HG03097 (cell line): Measurements from ENCODE around the gene GRK4.

Experiments
- ATAC-seq: cut with Tn5 transposase; IDR thresholded peaks from one replicate; pipeline ENCODE4 v1.9.1; 2021; ENCODE audit not compliant: unreplicated experiment, low FRiP score

Gene GRK4

GRCh38 chr4:2996415-2996814 is 33.0 kb downstream of the GRK4 start:
- no peak for ATAC-seq

GRCh38 chr4:3007724-3008123 is 44.4 kb downstream of the GRK4 start:
- no peak for ATAC-seq

- ATAC-seq = no peak
These were observed 46.1 kb downstream of the GRK4 start for GRCh38 chr4:3009422-3009821.

- ATAC-seq = no peak
These were observed 47.2 kb downstream of the GRK4 start for GRCh38 chr4:3010577-3010976.

GRCh38 chr4:3010998-3011397 is 47.6 kb downstream of the GRK4 start:
- ATAC-seq = no peak

GRCh38 chr4:3011456-3012220 is 48.3 kb downstream of the GRK4 start:
- no peak for ATAC-seq

- ATAC-seq = no peak
These were observed 50.0 kb downstream of the GRK4 start for GRCh38 chr4:3013323-3013722.

- no peak for ATAC-seq
These were observed 50.5 kb downstream of the GRK4 start for GRCh38 chr4:3013839-3014350.

GRCh38 chr4:3016961-3017360 is 53.6 kb downstream of the GRK4 start:
- ATAC-seq = no peak

- no peak for ATAC-seq
These were observed 54.1 kb downstream of the GRK4 start for GRCh38 chr4:3017504-3017903.

GRCh38 chr4:3019145-3019846 is 55.9 kb downstream of the GRK4 start:
- no peak for ATAC-seq

GRCh38 chr4:3021127-3021526 is 57.8 kb downstream of the GRK4 start:
- ATAC-seq = no peak

- ATAC-seq = no peak
These were observed 58.3 kb downstream of the GRK4 start for GRCh38 chr4:3021627-3022026.

GRCh38 chr4:3022112-3022511 is 58.7 kb downstream of the GRK4 start:
- ATAC-seq = no peak

- no peak for ATAC-seq
These were observed 59.3 kb downstream of the GRK4 start for GRCh38 chr4:3022651-3023050.

GRCh38 chr4:3025881-3026280 is 62.5 kb downstream of the GRK4 start:
- ATAC-seq = no peak

- ATAC-seq = no peak
These were observed 63.2 kb downstream of the GRK4 start for GRCh38 chr4:3026540-3026939.

GRCh38 chr4:3029464-3029863 is 66.1 kb downstream of the GRK4 start:
- no peak for ATAC-seq

GRCh38 chr4:3030566-3031356 is 67.4 kb downstream of the GRK4 start:
- ATAC-seq = no peak

GRCh38 chr4:3031357-3032082 is 68.1 kb downstream of the GRK4 start:
- no peak for ATAC-seq

- no peak for ATAC-seq
These were observed 70.9 kb downstream of the GRK4 start for GRCh38 chr4:3034231-3034630.
